Measurements from ENCODE around the gene CAST.

Gene CAST

DNA sequence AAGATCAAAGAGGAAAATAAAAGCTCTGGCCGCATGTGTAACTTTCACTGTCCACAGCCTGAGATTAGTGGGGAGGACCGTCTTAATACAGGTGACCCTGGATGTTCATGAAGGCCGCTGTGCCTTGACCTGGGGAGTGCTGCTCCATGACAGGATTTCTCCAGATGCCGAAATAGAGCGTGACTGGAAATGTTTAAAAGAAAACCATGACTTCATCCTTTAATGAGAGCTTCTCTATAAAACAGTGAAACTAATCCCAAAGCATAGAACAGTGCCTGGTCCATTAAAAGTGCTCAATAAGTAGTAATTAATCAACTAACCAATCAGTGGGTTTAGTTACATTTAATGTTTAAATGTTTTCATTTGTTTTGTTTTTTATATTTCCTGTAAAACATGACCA is 82.8 kb downstream of the CAST start:
- DNase-seq (ENCODE audit: low read depth, low spot score) = no peak

DNA sequence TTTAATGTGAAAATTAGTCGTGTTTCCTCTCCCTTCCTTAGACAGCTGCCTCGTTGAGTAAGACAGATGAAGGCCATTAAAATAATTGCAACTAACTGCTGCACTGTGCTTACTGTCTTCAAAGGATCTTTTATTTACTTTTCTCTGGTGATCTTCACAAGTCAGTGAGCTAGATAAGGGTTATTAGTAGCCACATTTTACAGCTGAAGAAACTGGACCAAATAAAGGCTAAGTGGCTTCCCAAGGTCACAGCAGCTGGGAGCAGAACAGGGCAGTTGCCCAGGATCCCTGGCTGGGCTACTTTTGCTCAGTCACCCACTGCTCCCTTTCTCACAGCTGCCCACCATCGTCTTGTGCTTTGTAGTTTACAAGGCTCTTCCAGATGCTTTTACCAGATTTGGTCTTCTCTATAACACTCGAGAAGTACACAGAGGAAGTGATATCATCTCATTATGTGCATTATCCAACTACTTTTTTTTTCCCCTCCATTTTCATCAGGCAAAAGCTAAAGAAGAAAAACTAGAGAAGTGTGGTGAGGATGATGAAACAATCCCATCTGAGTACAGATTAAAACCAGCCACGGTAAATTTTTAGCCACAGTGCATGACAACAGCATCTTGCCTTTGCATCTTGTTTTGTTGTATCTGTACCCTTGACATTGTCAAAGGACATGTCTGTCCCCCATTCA is 83.8 kb downstream of the CAST start:
- no peak for DNase-seq (ENCODE audit: low read depth, low spot score)

DNA sequence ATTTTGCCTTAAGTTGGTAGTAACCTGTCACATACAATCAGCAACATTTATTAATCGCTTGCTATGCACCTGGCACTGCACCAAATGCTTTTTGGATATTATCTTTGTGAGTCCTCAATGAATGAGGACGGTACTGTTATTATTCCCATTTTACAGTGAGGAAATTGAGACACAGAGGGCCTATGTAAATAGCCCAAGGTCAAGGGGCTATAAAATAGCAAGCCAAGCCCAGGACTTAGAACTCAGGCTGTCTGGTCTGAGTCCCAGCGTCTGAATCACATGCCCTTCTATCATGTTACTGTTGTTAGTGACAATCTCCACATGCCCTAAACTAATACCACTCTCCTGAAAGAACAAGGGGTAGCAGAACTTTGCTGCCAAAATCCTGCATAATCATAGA is 85.5 kb downstream of the CAST start:
- DNase-seq (ENCODE audit: low read depth, low spot score) = no peak

DNA sequence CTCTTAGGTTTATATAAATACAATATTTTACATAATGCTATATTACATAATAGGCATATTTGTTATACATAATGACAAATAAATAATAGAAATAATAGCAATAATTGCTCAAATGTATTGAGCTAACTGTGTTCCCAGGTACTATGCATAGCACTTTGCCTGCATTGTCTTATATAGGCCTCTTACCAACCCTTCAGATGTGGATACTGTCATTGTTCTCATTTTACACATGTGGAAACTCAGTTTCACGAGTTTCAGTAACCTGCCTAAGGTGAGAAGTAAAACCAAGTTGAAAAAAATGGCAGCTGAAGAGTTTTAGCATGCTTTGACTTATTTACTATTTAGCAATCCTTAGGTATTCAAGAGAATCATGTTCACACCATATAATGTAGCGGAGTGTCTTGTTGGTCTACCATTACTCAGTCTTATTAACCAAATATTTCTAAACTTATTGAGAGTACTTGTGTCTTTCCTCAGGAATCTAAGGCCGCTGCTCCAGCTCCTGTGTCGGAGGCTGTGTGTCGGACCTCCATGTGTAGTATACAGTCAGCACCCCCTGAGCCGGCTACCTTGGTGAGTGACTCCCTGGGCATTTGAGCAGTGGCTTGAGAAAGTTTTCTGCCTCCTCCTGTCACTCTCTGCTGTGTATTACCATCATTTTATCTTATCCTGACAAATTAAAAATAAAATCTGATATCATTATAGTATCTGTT is 88.1 kb downstream of the CAST start:
- no peak for DNase-seq (ENCODE audit: low read depth, low spot score)

DNA sequence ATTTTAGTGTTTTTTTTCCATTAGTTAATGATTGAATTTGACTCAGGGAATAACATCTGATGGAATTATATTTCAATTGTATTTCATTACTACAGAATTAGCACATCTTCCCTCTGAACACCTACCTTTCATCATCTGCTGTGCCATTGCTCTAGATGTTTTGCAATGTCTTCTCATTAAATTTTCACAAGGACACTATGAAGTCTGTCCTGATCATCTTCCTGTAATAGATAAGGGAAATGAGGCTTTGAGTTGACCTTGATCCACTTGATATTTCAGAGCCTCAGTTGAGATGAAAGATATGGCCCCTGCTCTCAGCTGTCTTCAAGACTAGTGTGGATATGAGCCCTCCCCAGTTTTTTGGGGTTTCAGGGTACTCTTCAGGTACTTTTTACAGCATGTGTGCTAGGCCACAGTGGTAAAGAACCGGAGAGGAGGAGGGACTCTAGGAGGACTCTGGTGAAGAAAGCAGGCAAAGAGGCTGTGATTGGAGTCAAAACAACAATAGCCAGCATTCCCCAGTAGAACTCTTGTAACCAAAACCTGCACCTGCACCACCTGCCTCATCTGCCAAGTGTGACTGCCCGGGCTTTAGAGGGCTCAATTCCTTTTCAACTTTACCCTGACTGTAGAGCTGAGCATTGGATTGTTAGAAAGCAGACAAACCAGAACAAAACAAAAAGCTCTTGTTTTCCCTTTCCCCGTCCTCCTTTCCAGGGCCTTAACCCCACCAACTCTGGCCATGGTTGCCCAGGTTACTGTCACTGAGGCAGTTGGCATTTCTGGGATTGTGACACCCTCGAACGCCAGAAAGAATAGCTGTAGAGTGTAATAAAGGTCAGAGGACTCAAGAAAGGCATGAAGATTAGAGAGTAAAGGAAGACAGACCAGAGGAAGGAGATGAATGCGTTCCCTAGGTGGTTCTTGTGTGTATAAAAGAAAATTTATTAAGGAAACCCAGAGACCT is 89.3 kb downstream of the CAST start:
- DNase-seq (ENCODE audit: low read depth, low spot score) = no peak

DNA sequence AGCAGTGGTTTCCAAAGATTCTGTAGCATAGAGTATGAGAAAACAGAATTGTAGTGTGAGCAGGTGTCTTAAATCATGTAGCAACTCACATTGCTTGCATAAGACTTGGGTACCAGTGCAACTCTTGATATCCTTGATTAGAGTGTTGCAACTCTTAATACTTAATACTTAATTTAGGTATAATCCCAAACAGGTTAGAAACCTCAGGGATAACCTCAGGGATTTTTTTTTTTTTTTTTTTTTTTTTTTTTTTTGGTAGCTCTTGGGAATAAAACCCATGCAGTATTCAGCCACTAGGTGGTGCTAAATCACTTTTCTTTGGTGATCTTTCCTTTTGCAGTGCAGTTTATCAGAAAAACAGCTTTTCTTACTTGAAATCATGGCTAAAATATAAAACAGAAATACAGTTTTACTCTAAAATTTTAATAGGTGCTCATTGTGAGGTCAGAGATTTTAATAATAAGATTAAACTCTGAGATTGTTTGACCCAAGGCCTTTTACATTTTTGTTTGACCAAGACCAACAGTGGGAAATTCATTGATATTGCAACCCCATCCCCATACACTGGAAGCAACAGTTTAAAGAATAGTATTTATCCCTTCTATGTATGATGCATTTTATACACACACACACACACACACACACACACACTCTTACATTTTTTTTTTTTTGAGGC is 90.3 kb downstream of the CAST start:
- no peak for DNase-seq (ENCODE audit: low read depth, low spot score)

DNA sequence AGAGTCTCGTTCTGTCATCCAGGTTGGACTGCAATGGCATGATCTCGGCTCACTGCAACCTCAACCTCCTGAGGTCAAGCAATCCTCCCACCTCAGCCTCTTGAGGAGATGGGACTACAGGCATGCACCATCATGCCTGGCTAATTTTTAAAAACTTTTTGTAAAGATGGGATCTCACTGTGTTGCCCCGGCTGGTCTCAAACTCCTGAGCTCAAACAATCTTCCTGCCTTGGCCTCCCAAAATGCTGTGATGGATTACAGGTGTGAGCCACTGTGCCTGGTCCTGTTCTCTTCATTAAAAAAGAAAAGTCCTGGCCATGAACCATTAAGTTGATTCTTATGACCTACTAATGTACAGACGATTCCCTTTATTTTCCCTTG is 90.8 kb downstream of the CAST start:
- no peak for DNase-seq (ENCODE audit: low read depth, low spot score)

DNA sequence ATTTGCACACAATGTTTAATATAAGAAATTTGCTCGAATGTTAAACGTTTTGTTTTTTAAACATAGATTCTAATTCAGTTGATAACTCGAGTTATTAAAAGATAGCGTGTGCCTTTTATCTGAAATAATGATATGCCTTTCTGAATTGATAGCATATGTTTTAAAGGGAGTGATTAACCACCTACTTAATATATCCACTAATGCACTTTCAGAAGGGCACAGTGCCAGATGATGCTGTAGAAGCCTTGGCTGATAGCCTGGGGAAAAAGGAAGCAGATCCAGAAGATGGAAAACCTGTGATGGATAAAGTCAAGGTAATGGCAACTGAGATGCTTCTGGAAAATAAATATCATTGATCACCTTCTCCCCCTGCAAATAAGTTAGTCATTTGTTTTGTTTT is 91.7 kb downstream of the CAST start:
- DNase-seq (ENCODE audit: low read depth, low spot score) = no peak

DNA sequence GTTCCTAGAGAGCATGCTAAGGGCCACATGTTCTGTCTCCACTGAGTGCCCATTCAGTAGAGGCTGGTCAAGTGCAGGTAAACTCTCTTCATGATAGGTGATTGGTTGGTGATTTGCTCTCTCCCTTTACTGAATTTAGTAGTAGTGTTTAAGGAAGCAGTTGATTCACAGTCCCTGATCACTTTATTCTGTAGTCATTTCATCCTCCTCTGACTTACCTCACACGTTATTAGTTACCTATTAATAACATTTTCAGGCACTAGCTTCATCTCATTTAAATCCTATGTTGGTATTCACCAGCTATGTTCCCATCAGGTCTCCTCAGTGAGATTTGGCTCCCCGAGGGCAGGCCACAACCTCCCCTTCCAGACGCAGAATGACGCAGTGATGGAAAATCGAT is 93.7 kb downstream of the CAST start:
- no peak for DNase-seq (ENCODE audit: low read depth, low spot score)

DNA sequence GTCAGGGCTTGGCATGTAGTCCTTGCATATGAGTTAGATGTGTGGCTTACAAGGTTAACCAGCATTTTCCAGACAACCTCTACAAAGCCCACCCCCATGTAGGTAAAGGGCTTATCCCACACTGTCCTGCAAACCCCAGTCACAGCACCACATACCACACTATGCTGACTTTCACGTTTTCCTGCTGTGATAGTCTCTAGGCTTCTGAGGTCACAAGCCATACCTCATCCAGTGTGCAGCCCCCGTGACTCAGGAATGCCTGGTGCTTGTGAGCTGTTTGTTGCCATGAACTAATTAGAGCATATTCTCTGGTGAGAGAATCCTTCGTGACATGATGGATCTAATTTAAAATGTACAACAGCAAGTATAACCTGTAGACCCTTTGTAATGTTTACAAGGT is 94.8 kb downstream of the CAST start:
- DNase-seq (ENCODE audit: low read depth, low spot score) = no peak

DNA sequence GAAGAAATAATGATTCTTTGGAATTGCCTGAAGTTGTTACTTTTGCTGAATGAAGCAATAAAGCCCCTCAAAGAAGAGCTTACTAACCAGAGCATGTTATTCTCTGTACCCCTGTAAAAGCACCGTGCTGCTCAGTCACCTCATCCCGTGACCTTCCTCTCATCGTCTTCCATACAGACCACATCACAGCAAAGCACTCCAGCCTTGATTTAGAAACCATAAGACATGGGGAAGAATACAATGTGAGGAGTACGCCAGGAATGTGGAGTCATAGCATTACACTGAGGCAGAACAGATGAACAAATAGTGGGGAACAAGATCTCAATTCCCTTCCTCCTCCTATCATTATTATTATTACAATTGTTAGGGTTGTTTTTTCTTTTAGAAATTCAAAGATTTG is 96.4 kb downstream of the CAST start:
- no peak for DNase-seq (ENCODE audit: low read depth, low spot score)

DNA sequence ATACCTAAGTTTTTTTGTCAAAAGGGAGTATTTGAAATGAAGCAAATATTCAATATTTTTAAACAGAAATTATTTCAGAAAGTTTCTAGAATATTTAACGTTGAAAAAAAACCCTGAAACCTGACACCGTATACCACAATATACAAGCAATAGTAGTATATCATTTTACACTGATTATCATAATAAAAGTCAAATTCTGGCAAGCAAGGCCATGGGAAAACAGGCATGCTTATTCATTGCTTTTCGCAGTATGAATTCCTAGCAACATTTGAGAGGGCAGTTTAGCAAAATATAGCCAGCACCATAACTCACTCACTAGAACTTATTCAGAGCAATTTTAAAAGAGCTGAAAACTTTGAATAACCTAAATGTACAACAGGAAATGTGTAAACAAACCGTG is 99.4 kb downstream of the CAST start:
- DNase-seq (ENCODE audit: low read depth, low spot score) = no peak

DNA sequence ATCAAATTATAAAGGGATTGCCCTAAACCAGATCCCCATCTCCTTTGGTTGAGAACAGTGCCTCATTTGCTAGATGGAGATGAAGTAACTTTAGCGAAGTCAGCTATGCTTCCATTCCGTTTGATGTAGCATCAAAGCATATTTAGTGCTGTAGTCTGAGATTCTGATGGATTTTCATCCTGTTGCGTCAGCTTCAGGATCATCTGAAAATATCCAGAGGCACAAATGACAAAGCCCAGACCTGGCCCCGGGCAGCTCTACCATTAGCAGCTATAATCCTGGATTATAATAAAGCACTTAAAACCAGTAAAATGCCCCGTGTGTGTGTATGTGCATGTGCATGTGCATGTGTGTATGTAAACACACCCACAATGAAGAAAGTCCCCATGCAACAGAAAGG is 100.8 kb downstream of the CAST start:
- DNase-seq (ENCODE audit: low read depth, low spot score) = no peak

DNA sequence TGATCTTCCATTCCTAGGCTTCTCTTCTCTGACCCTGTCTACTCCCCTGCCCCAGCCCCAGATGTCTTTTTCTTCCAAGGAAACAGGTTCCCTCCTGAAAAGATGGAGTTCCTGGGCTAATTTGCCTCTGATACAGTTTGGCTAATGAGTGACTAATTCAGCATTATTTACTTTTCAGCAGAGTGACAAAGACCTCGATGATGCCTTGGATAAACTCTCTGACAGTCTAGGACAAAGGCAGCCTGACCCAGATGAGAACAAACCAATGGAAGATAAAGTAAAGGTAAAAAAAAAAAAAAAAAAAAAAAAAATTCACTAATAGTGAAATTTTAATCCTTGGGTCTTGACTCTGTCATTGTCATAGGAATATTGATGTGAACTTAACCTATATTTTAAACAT is 102.9 kb downstream of the CAST start:
- no peak for DNase-seq (ENCODE audit: low read depth, low spot score)

DNA sequence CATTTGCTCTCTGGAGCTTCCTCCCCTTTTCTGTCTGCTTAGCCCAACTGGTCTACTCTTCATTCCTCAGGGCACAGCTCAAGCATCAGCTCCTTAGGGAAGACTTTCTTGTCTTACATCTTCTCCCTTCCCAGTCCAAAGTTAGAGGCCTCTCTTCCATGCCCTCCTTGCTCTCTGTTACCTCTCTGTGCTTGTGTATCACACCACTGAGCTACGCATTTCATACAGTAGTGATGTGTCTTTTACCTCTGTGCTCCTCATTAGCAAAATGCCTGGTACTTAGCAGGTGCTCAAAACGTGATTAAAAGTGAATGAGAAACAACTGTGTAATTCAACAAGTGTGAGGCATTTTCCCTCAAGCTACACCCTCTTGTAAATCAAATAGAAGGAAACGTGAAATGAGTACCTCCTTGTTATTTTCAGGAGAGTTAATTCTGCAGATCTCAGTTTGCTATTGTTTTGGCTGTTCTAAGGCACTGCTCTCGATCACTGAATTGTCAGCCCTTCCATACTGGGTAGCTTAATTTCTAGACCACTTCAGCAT is 106.6 kb downstream of the CAST start:
- DNase-seq (ENCODE audit: low read depth, low spot score) = no peak

DNA sequence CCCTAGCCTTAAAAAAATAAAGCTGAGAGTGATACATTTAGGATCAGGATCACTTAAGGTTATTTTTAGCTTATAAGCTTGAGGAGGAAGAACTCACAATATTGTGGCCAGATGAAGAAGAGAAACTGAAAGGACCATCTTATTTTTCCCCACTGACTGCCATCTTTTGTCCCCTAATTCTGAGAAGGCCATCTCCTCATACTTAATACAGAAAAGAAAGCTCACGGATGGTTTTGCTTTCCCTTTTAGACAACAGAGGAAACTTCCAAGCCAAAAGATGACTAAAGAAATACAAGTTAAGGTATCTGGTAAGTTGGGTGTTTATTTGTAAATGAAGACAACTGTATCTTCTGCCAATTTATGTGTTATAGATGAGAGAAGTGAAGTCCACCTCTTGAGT is 109.2 kb downstream of the CAST start:
- no peak for DNase-seq (ENCODE audit: low read depth, low spot score)

DNA sequence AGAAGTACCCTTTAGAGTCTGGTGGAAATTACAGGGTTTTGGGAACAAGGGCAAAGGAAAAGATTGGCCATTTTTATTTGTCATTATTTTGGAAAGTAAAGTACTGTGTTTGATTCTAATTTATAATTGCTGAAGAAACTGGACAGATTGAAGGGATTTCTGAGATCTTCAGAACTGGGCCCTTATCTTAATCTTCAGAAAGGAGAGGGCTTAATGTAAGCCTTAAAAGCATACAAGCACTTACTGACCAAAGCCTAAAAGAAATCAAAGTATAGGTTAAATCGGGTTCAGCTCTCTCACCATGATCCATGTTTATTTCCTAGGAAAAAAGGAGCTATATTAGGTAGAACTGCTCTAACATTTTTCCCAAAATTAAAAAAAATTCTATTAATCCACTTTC is 109.9 kb downstream of the CAST start:
- DNase-seq (ENCODE audit: low read depth, low spot score) = no peak

DNA sequence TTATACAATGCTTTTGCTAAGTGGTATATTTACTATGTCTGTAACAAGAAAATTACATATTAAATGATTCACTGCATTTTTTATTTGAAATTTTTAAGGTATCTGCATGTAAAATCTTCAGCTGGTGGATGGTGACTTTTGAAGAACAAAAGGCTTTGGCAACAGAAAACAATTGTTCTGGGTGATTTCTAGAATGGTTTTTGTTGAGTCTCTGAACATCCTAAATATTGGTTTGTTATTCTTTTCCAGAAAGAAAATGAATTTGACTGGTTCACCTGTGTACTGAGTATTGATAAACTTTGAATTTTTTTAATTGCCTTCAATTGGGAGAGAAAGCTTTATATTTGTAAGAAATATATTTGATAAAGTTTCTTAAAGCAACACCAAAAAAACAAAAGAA is 110.4 kb downstream of the CAST start:
- DNase-seq (ENCODE audit: low read depth, low spot score) = no peak

DNA sequence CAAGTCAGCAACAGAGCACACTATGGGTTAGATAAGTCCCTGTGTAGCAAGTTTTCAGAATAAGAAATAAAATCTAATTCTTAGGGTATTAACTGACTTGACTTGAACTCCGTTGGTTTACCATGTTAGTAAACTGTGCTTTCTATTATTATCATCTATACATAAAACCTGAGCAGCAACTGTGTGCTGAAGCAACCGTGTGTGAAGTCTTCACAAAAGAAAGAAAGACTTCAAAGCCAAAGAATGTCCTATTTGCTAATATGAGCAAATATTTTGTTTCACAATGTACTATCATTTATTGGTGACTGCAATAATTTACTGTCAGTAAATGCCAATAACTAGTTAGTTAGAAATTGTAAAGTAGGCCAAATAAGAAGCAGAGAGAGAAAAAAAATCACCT is 112.9 kb downstream of the CAST start:
- DNase-seq (ENCODE audit: low read depth, low spot score) = no peak

DNA sequence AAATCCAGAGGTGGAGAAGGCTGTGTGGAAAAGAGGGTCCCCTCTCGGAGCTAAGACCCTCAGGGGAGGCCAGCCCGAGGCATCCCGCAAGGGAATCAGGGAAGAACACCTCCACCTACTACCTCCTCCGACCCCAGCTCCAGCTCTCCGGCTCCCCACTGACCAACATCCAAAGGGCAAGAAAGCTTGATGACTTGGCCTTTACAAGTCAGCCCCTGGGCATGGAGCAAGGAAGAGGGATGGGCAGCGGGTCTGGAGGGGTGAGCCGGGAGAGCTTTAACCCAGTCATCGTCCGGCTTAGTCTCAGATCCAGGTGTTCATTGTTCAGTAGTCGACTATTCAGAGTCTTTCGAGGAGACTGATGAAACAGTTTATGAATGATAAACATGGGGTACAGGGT is 113.5 kb downstream of the CAST start:
- no peak for DNase-seq (ENCODE audit: low read depth, low spot score)

DNA sequence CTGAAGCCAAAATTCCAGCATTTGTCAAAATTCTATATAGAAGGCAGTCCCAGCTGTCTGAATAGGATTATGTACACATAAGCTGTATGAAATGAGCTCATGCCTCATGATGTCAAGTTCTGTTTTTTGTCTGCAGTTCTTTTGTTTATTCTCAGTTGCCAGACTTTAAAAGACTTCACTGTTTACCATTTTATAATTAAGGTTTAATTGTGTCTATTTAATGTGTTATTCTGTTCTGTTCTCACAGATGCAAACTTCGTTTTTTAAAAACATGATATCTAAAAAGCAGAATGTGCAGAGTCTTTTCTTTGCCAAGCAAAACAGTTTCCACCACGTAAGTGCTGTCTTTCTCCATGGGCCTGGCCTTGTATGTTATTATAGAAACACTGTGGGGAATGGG is 114.4 kb downstream of the CAST start:
- no peak for DNase-seq (ENCODE audit: low read depth, low spot score)

DNA sequence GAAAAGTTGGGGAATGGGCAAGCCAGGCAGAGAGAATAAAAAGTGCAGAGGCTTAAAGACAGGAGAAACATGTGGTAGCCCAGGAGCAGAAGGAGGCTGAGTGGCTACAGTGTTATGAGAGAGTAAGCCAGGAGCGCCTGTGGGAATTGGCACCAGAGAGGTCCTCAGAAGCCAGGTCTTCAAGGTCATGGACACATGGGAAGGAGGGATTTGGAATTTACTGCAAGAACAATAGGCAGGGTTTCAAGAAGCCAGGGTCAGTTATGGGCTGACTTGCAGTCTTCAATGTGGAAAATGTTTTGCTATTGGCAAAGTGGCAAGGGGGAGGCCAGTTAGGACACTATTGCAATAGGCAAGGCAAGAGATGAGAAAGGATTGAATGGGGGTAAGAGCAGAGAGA is 116.2 kb downstream of the CAST start:
- DNase-seq (ENCODE audit: low read depth, low spot score) = no peak
